Activated naive CD4-positive, alpha-beta T cell (primary cell): ENCODE measurements around the gene CHD5.

ENCODE experiments used
- DNase-seq, 4 experiments: peaks; one replicate each; lab custom pipeline; 2025; lab: John Stamatoyannopoulos, UW

CHD5 gene

GRCh38 chr1:6174621-6175410 is 5.3 kb downstream of the CHD5 start:
- no peak for DNase-seq

DNA sequence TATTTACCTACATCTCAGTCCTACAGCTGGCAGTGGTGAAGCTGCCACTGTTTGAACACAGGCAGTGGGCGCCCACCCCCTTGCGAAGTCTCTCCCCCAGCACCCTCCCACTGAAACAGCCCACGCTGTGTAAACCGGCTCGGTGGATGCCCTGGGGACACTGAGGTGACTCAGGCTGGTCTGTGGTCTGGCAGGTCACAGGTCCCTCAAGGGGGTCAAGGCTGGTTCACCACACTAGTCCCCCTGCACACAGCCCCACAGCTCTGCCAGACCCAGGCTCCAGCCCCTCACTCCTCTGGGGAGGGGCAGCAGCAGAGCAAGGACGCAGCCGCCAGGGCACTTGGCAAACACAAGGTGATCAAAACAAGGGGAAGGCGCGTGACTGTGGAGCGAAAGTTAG is 7.6 kb downstream of the CHD5 start:
- DNase-seq, result no peak

DNA sequence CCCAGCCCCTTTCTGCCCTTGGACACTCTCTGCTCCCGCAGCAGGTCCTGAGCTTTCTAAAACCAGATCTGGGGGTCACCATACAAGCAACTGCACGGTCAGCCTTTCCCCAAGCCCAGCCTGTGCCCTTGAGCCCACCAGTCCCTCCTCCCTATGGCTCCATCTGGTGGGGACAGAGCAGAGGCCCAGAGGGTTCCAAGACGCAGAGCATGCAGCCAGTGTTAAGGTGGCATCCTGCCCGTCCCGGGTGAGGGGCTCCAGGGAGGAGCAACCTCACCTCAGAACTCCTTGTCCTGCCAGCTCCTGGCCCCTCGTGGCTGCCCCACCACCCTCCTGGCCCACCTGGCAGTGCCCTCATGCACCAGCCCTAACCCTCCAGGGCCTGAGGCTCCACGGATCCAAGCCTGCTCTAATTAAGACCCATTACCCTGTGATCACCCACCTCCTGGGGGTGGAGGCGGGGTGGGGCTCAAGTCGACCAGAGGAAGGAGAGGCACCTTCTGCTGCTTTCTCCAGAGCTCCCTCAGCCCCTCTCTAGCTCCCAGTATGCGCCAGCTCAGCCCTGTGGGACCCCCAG is 8.5 kb downstream of the CHD5 start:
- no peak for DNase-seq

- no peak for DNase-seq
Measured at GRCh38 chr1:6170742-6171201, 9.3 kb downstream of the CHD5 start.

DNA sequence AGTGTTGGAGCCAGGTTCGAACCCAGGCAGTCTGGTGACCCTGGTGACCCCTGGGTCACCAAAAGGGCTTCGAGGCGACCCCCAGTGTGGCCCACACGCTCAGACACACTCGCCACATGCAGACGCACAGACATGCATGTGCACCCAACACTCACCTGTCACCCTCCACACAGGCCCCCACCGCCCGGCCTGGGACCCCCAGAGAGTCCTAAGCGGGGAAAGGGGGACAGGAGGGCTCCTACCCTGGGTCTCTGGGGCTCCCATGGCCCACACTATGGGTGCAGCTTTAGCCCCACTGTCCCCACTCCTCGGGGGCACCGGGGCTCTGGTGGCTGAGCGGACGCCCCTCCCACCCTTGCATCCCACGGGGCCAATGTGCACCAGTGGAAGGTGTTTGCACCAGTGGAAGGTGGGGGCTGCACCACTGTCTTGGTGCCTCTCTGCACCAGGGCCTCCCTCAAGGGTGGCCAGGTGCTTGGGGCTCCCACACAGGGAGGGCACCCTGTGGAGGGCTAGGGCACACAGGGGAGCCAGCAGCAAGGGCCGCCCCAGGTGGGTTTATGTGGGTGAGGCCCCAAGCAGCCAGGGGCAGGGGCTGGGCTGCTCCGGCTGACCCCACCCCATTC is 9.9 kb downstream of the CHD5 start:
- no peak for DNase-seq

DNA sequence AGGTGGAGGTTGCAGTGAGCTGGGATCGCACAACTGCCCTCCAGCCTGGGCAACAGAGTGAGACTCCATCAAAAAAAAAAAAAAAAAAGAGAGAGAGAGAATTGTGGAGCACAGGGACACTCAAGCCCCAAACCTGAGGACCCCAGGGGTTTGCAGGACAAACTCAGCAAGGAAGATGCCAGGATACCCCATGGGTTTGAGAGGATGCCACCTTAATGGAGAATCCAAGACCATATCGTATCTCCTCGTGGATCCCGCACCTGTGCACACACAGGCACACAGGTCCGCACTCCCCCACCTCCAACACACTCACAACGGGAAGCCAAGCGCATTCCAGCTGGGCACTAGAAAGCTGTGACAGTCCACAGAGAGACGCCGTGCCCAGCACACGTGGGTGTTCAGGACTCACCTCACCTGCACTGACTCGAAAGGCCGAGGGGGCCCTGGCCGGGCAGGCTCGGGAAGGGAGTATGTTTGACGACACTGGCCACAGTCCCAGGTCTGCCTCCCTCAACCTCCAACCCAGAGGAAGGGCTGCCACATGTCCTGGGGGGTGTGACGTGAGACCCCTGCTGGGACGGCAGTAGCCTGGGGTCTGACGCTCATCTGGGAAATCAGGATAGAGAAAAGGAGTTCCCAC is 11.1 kb downstream of the CHD5 start:
- DNase-seq, result no peak

- no peak for DNase-seq
Measured at GRCh38 chr1:6167391-6168303, 12.5 kb downstream of the CHD5 start.

- no peak for DNase-seq
Measured at GRCh38 chr1:6166655-6167390, 13.3 kb downstream of the CHD5 start.

- no peak for DNase-seq
Measured at GRCh38 chr1:6166221-6166620, 13.9 kb downstream of the CHD5 start.

DNA sequence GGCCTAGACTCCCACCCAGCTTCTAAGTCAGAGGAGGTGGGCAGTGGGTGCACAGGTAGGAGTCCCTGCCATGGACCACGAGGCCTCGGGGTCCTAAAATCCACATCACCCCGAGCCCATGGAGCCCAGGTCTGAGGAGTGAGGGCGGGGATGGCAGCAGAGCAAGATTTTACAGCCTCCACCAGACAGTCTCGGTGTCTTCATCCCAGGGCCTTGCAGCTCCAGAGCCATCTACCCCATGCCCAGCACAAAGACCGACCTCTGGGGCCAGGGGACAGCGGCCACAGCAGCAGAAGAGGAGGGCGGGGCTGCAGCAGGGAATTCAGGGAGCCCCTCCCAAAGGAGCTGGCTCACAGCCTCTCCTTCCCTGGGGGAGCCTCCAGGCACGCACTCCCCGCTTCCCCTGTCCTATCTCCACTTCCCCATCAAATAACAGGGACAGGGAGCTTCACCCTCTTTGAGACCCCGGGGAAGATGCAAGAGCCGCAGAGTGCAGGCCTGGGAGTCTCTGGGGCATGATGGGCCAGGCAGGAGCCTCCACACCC is 14.6 kb downstream of the CHD5 start:
- no peak for DNase-seq

DNA sequence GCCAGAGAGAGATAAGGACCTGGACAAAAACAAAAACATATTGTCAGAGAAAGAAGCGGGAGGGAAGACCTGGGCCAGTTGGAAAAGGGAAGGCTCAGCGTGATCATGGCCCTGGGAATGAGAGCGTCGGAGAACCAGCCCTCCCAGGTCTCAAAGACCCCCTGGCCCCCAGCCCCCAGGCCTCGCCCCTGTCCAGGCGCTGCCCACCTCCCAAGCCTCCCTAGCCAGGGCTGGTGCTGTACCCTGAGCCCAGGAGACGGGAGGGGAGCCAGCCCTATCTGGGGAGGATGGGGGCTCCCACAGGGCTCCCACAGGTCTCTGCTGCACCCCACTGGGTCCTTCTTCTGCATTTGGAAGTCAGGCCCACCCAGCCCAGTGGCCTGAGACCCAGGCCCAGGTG is 15.1 kb downstream of the CHD5 start:
- no peak for DNase-seq

DNA sequence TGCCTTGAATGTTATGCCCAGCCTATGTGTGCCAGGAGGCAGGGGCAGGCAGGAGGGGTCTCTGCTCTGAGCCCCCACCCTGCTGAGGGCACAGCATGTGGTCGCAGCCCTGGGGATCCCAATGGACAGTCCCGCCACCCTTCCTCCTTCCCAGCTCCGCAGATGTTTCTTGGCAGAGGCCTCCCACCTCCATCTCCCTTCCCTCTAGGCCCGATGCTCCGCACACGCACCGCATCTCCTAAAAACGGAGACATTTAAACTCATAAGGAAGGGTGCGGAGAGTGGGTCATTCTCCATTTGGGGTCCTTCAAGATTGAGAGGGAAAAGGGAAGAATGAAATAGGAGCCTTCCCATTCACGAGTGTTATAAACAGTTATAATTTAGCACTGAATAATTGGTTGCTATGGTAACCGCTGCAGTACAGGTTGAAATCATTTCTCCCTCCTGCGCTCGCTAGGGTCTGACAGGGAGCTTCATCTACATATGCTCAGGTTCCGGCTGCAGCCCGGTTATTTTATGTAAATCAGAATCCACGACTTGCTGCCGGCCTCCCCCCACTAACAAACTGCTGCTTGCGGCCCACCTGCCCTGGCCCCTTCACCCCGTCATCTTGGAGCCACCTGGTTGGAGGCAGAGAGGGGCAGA is 16.0 kb downstream of the CHD5 start:
- no peak for DNase-seq

DNA sequence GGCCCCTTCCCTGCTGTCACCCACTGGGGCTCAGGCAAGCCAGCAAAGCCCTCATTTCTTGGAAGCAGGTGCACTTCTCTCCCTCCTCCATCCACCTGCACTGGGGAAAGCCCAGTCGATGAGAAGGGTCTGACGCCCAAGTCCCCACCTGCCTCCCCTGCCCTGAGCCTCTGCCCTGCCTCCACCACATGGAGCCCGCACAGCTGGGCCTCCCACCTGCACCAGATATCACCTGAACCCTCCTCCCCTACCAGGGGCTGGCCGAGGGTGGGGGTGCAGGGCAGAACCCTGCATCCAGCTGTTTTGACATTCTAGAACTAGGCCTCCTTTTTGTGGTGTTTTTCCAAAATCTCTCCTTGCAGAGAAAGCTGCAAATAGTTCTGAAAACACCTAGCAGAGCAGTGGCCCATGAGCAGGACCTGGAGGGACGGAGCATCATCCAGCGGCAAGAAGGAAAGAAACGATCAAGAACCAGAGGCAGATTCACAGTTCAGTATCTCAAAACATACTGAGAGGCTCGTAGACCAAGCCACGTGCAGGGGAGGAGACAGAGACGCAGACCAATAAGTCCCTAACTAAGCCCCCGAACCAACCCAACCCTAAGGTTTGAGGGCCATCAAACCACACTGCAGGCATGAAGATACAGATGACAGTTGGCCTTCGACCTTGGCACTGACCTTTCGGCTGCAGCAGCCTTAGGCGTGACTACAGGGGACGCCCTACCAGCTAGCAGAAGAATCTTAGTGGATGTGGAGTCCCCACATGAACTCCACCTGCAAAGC is 16.7 kb downstream of the CHD5 start:
- DNase-seq, result no peak

DNA sequence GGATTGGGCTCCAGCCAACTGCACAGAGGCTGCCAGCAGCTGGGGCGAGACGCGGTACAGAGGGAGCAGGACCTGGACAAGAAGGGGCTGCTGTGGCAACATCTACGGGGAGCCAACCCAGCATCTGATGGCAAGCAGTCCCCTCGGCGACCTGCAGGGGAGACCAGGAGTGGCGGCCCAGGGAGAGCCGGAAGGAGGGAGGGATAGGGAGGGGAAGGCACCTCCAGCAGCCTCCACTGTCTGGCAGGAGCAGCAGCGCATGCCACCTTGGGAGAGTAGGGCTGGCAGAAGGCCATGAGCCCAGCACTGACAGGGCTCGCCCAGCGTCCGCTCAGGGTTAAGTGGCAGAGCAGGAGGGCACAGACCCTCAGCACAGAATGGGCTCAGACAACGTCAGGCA is 17.3 kb downstream of the CHD5 start:
- no peak for DNase-seq

GRCh38 chr1:6162341-6162740 is 17.8 kb downstream of the CHD5 start:
- DNase-seq, result no peak

GRCh38 chr1:6158181-6158580 is 21.9 kb downstream of the CHD5 start:
- no peak for DNase-seq

- DNase-seq, result no peak
Measured at GRCh38 chr1:6157528-6158174, 22.5 kb downstream of the CHD5 start.

DNA sequence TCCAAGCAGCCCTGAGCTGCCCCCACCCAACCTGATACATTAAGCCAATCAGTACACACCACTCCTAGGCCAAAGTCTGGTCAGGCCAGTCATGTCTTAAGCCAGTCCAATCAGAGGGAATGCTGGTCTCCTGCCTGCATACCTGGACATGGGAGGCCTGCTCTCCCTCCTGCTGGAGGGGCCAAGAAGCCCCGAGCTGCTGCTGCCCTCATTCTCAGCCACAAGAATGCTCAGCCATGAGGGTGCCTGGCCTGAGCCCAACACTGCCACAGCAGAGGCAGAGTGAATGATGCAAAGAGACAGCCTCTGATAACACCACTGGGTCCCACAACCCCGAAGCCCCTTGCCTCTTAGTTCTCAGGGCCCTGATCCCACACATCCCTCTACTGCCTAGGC is 23.0 kb downstream of the CHD5 start:
- DNase-seq, result no peak
